Neuronal stem cell (in vitro differentiated cells): Measurements from ENCODE around the gene CGB2.

ENCODE experiments used
- DNase-seq: peaks from one replicate; pipeline ENCODE4 v3.0.0-alpha.2; 2013; ENCODE audit warnings: low spot score
- H2AFZ ChIP-seq: one replicate; pipeline ENCODE4 v1.6.1; 2013; ENCODE audit warnings: mild to moderate bottlenecking, low read length, inconsistent platforms
- H2AK5ac ChIP-seq: 2 replicates; pipeline ENCODE4 v1.6.1; 2013; ENCODE audit warnings: low read depth, mild to moderate bottlenecking, inconsistent platforms, low read length, moderate library complexity, mixed read lengths
- H2BK120ac ChIP-seq: 2 replicates; pipeline ENCODE4 v1.6.1; 2013; ENCODE audit warnings: low read depth, mild to moderate bottlenecking, inconsistent platforms, low read length, moderate library complexity, mixed read lengths
- H2BK12ac ChIP-seq: one replicate; pipeline ENCODE4 v1.6.1; 2013; ENCODE audit warnings: low read length, inconsistent platforms
- H2BK15ac ChIP-seq: 2 replicates; pipeline ENCODE4 v1.6.1; 2013; ENCODE audit warnings: mild to moderate bottlenecking, low read length, inconsistent platforms, mixed read lengths
- H2BK5ac ChIP-seq: one replicate; pipeline ENCODE4 v1.6.1; 2013; ENCODE audit warnings: inconsistent platforms, mild to moderate bottlenecking, low read length, moderate library complexity
- H3K14ac ChIP-seq: one replicate; pipeline ENCODE4 v1.6.1; 2013; ENCODE audit warnings: low read length, inconsistent platforms
- H3K18ac ChIP-seq: 2 replicates; pipeline ENCODE4 v1.6.1; 2013; ENCODE audit warnings: low read length, inconsistent platforms
- H3K23ac ChIP-seq: 2 replicates; pipeline ENCODE4 v1.6.1; 2013; ENCODE audit warnings: low read depth, mild to moderate bottlenecking, mixed read lengths, low read length, inconsistent platforms; ENCODE audit not compliant: poor library complexity
- H3K27ac ChIP-seq: replicated peaks from 3 replicates; pipeline ENCODE4 v1.5.1; 2013; ENCODE audit warnings: low read length, inconsistent platforms
- H3K27me3 ChIP-seq, 3 experiments: 2 replicates each; pipeline ENCODE4 v1.6.1; 2013; ENCODE audit warnings: low read length in 3 of 3, mild to moderate bottlenecking in 2 of 3, inconsistent platforms in 1 of 3, low read depth in 1 of 3, mixed read lengths in 1 of 3, moderate library complexity in 1 of 3; ENCODE audit not compliant: control insufficient read depth in 3 of 3, insufficient read depth in 3 of 3
- H3K36me3 ChIP-seq, 2 donors: replicated peaks in 1 of 2; 2 replicates each; pipeline ENCODE4 v1.6.1; 2013; ENCODE audit warnings: low read length in 2 of 2; ENCODE audit not compliant: control insufficient read depth in 2 of 2, insufficient read depth in 2 of 2
- H3K4ac ChIP-seq: 2 replicates; pipeline ENCODE4 v1.6.1; 2013; ENCODE audit warnings: inconsistent platforms, mild to moderate bottlenecking, low read length, moderate library complexity
- H3K4me1 ChIP-seq, 2 donors: 1 replicate in 1 of 2; 2 replicates in 1 of 2; pipeline ENCODE4 v1.6.1; 2013; ENCODE audit warnings: low read length in 2 of 2, low read depth in 1 of 2; ENCODE audit not compliant: control insufficient read depth in 2 of 2, insufficient read depth in 1 of 2
- H3K4me2 ChIP-seq: one replicate; pipeline ENCODE4 v1.6.1; 2013; ENCODE audit warnings: mild to moderate bottlenecking, low read length, inconsistent platforms; ENCODE audit not compliant: insufficient read depth, poor library complexity, severe bottlenecking
- H3K4me3 ChIP-seq, 2 donors: 2 replicates each; pipeline ENCODE4 v1.5.1; 2013; ENCODE audit warnings: low read length in 2 of 2, mild to moderate bottlenecking in 2 of 2, inconsistent platforms in 1 of 2, moderate library complexity in 1 of 2
- H3K79me1 ChIP-seq: one replicate; pipeline ENCODE4 v1.6.1; 2013; ENCODE audit warnings: low read depth, mild to moderate bottlenecking, inconsistent platforms, low read length, moderate library complexity
- H3K9ac ChIP-seq: one replicate; pipeline ENCODE4 v1.6.1; 2013; ENCODE audit warnings: mild to moderate bottlenecking, low read depth, low read length, inconsistent platforms; ENCODE audit not compliant: poor library complexity
- H3K9me3 ChIP-seq, 2 donors: replicated peaks in 1 of 2; 2 replicates each; pipeline versions ENCODE3 to v1.6.1; 2013; ENCODE audit warnings: low read length in 2 of 2, mild to moderate bottlenecking in 2 of 2, inconsistent platforms in 1 of 2, low read depth in 1 of 2, mixed read lengths in 1 of 2, moderate library complexity in 1 of 2; ENCODE audit not compliant: control insufficient read depth in 2 of 2, insufficient read depth in 1 of 2
- H4K8ac ChIP-seq: one replicate; pipeline ENCODE4 v1.6.1; 2013; ENCODE audit warnings: low read depth, mild to moderate bottlenecking, inconsistent platforms, low read length, moderate library complexity
- H4K91ac ChIP-seq: one replicate; pipeline ENCODE4 v1.6.1; 2013; ENCODE audit warnings: low read length, low read depth, mild to moderate bottlenecking, inconsistent platforms; ENCODE audit not compliant: poor library complexity
- WGBS, 2 donors: extraction: QIAGEN DNeasy Blood & Tissue Kit; methylation state at CpG; one replicate each; pipeline ENCODE4 v1.1.7; 2013; ENCODE audit warnings: missing lambda C conversion rate in 2 of 2, mixed read lengths in 1 of 2; ENCODE audit not compliant: insufficient read length in 2 of 2, insufficient replicate concordance in 1 of 2; ENCODE audit errors: extremely low coverage in 2 of 2; 5-methylcytosine and 5-hydroxymethylcytosine counted together

Gene CGB2

DNA sequence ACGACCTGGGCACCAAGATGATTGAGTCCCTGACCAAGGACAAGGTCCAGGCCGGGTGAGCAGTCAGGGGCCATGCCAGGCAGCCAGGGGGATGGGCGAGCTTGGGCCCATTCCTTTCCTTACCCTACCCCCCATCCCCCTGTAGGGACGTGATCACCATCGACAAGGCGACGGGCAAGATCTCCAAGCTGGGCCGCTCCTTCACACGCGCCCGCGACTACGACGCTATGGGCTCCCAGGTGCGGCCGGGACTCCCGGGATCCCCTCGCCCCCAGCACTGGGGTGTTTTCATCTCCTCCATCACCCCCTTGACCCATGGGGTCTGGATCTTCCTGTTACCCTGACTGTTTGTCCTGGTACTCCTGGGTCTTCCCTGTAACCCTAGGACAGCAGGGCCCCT is 21.9 kb upstream of the CGB2 start:
- no peak overlapping the region for H2AK5ac ChIP-seq
- no peak overlapping the region for H3K4ac ChIP-seq
- no peak overlapping the region for H4K91ac ChIP-seq
- no peak overlapping the region for H3K23ac ChIP-seq
- no peak overlapping the region for H4K8ac ChIP-seq
- H2AFZ ChIP-seq, result no peak overlapping the region
- H2BK5ac ChIP-seq, result no peak overlapping the region
- H3K79me1 ChIP-seq, result peaks cover 5% of the 10 kb centered on the region
- no peak overlapping the region for H3K4me3 ChIP-seq
- no peaks in the 10 kb centered on the region for H3K4me1 ChIP-seq
- no peak overlapping the region for H3K4me2 ChIP-seq
- no peak for DNase-seq
- H3K27me3 ChIP-seq, result peaks cover 0 to 2% (median 0%) of the 10 kb centered on the region in 3 experiments
- H3K9ac ChIP-seq, result no peak overlapping the region
- H2BK12ac ChIP-seq, result no peak overlapping the region
- H3K9me3 ChIP-seq, result no peaks in the 10 kb centered on the region
- no peak overlapping the region for H3K27ac ChIP-seq
- WGBS, 2 donors, result no CpG with 5 or more reads among the region's 18 CpGs
- no peak overlapping the region for H2BK120ac ChIP-seq
- H3K36me3 ChIP-seq, result peaks cover 48 to 84% of the 10 kb centered on the region in 2 donors
- no peak overlapping the region for H3K14ac ChIP-seq
- no peak overlapping the region for H3K18ac ChIP-seq
- H2BK15ac ChIP-seq, result no peak overlapping the region

DNA sequence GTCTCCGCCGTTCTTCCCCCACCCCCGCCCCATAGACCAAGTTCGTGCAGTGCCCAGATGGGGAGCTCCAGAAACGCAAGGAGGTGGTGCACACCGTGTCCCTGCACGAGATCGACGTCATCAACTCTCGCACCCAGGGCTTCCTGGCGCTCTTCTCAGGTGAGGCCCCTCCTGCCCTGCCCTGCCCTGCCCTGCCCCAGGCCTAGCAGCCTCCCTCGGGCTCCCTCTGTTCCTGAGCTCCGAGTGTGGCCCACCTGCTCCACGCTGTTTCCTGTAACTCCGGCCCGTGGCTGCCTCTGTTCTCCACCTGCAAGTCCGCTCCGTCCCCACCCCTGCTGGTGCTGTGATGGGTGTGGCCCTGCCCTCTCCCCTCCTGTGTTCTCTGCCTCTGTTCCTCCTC is 21.2 kb upstream of the CGB2 start:
- H3K4me2 ChIP-seq, result no peak overlapping the region
- WGBS, 2 donors, result no CpG with 5 or more reads among the region's 18 CpGs
- H3K36me3 ChIP-seq, result peaks cover 49 to 84% of the 10 kb centered on the region in 2 donors
- no peak overlapping the region for H3K14ac ChIP-seq
- H3K4me1 ChIP-seq, result no peaks in the 10 kb centered on the region
- no peak for DNase-seq
- H4K91ac ChIP-seq, result no peak overlapping the region
- H3K27me3 ChIP-seq, result peaks cover 0 to 2% (median 0%) of the 10 kb centered on the region in 3 experiments
- H3K79me1 ChIP-seq, result peaks cover 5% of the 10 kb centered on the region
- H3K9me3 ChIP-seq, result no peaks in the 10 kb centered on the region
- H2BK12ac ChIP-seq, result no peak overlapping the region
- H3K23ac ChIP-seq, result no peak overlapping the region
- H3K9ac ChIP-seq, result no peak overlapping the region
- H3K4me3 ChIP-seq, result no peak overlapping the region
- no peak overlapping the region for H2AFZ ChIP-seq
- no peak overlapping the region for H2BK15ac ChIP-seq
- H2BK120ac ChIP-seq, result no peak overlapping the region
- H4K8ac ChIP-seq, result no peak overlapping the region
- no peak overlapping the region for H2BK5ac ChIP-seq
- no peak overlapping the region for H3K27ac ChIP-seq
- no peak overlapping the region for H2AK5ac ChIP-seq
- no peak overlapping the region for H3K4ac ChIP-seq
- no peak overlapping the region for H3K18ac ChIP-seq

DNA sequence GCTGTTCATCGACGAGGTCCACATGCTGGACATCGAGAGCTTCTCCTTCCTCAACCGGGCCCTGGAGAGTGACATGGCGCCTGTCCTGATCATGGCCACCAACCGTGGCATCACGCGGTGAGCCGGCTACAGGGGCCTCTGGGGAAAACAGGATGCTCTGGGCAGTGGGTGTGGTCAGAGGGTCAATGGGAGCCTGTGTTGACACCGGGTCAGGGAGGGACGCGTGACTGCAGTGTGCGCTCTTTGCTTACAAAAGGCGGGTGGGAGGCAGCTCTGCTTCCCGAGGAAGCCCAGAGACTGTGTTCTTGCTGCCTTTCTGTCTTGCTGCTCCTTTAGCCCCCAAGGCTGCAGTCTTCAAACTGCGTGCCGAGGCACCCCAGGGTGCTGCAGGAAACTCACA is 20.5 kb upstream of the CGB2 start:
- Histone ChIP-seq H3K9me3 (no peaks in the 10 kb centered on the region), H3K36me3 (peaks cover 49 to 85% of the 10 kb centered on the region in 2 donors), H3K4ac (no peak overlapping the region), H3K4me2 (no peak overlapping the region), H2AFZ (no peak overlapping the region), H3K27me3 (no peaks in the 10 kb centered on the region), H2BK5ac (no peak overlapping the region), H3K14ac (no peak overlapping the region), H3K79me1 (peaks cover 5% of the 10 kb centered on the region), H2AK5ac (no peak overlapping the region), H2BK12ac (no peak overlapping the region), H3K27ac (no peak overlapping the region), H4K8ac (no peak overlapping the region), H3K4me3 (no peak overlapping the region), H2BK15ac (no peak overlapping the region), H4K91ac (no peak overlapping the region), H3K23ac (no peak overlapping the region), H3K18ac (no peak overlapping the region), H3K9ac (no peak overlapping the region), H2BK120ac (no peak overlapping the region), H3K4me1 (no peaks in the 10 kb centered on the region)
- DNase-seq, result no peak
- WGBS, 2 donors, result no CpG with 5 or more reads among the region's 17 CpGs

DNA sequence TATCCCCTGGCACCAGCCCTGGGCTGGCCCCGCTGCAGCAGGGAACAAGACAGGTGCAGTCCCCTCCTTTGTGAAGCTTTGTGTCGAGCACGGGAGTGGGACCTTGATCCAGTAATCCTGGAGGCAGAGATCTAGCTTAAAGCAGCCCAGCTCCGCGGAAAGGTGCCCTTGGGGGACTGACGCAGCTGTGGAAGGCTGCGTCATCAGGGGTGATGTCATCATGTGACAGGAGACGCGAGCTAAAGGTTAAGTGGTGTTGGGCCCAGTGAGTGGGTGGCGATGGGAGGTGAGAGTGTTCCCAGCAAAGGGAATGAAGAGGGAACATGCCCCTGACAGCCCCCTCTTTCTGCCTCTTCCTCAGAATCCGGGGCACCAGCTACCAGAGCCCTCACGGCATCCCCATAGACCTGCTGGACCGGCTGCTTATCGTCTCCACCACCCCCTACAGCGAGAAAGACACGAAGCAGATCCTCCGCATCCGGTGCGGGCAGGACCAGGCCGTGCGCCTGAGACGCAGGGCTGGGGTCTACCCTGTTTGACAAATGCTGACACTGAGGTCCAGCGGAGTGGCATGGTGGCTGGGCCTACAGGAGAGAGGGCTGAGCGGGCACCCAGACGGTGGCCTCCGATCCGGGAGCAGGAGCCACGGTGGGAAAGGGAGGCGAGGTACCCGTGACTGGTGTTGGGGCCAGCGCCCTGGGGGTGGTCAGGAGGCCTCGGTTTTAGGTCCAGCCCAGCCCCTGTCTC is 17.4 kb upstream of the CGB2 start:
- Histone ChIP-seq H3K36me3 (peaks cover 35 to 73% of the 10 kb centered on the region in 2 donors), H3K23ac (peak overlapping the region; percentile 55), H3K4me3 (no peak overlapping the region), H2BK12ac (no peak overlapping the region), H2BK15ac (no peak overlapping the region), H3K9ac (peak overlapping the region; percentile 21), H4K91ac (no peak overlapping the region), H3K4ac (no peak overlapping the region), H3K27me3 (peaks cover 0 to 17% (median 0%) of the 10 kb centered on the region in 3 experiments), H2BK5ac (no peak overlapping the region), H2BK120ac (no peak overlapping the region), H3K79me1 (peaks cover 2% of the 10 kb centered on the region), H3K4me2 (no peak overlapping the region), H3K27ac (no peak overlapping the region), H3K18ac (no peak overlapping the region), H2AK5ac (no peak overlapping the region), H3K14ac (no peak overlapping the region), H3K4me1 (peaks cover 0 to 2% of the 10 kb centered on the region in 2 donors), H4K8ac (no peak overlapping the region), H2AFZ (no peak overlapping the region), H3K9me3 (no peaks in the 10 kb centered on the region)
- no CpG with 5 or more reads among the region's 32 CpGs for whole genome bisulfite sequencing, 2 donors
- no peak for DNase-seq
